GM12872 (cell line): Measurements from ENCODE around the gene LGALS14.
A peak's percentile ranks its signal among the peaks of the same experiment; 100 is the strongest.

Experiments used
- CTCF ChIP-seq: IDR thresholded peaks from 3 replicates; pipeline ENCODE4 v1.5.1; 2011; ENCODE audit warnings: low read depth, mild to moderate bottlenecking, low read length, moderate library complexity; ENCODE audit not compliant: insufficient read depth

LGALS14 gene

GRCh38 chr19:39704181-39705044 is at the start of gene LGALS14:
LGALS14 (plus strand) TSS chr19:39704481; CDS start chr19:39704529, 48 bp downstream.
- TF ChIP-seq CTCF: no peak

GRCh38 chr19:39655613-39656012 is 48.7 kb upstream of the LGALS14 start, which contains the start of gene LGALS16:
LGALS16 (plus strand) TSS chr19:39655913; CDS start chr19:39655962, 49 bp downstream.
- no peak for TF ChIP-seq CTCF

GRCh38 chr19:39659791-39660190 is 44.5 kb upstream of the LGALS14 start:
- TF ChIP-seq CTCF: no peak

GRCh38 chr19:39660661-39661060 is 43.6 kb upstream of the LGALS14 start:
- no peak for TF ChIP-seq CTCF

GRCh38 chr19:39661565-39661964 is 42.7 kb upstream of the LGALS14 start:
- no peak for TF ChIP-seq CTCF

GRCh38 chr19:39670998-39671397 is 33.3 kb upstream of the LGALS14 start:
- no peak for TF ChIP-seq CTCF

GRCh38 chr19:39671739-39672363 is 32.4 kb upstream of the LGALS14 start:
- TF ChIP-seq CTCF: peak; percentile 65
